Measurements from ENCODE around the gene TFR2.

- no peak for TF ChIP-seq CTCF (conservative IDR thresholded peaks at IDR 0.05)
- TF ChIP-seq ZFX (IDR thresholded peaks at IDR 0.05): no peak
Observed at GRCh38 chr7:100673302-100673941, 32.1 kb upstream of the TFR2 start, which contains the start of gene GNB2.

Data from C4-2B (cell line).